Keratinocyte (primary cell): ENCODE measurements around the gene PDCD7. TPM values are rescaled to one million over a fixed set of nuclear protein-coding genes. Genes with fewer than 3 reads are reported as not detected.

Experiments
- DNase-seq: peaks from one replicate; pipeline ENCODE4 v3.0.0-alpha.2; 2011; ENCODE audit warnings: low read depth, missing footprints, low spot score
- FAIRE-seq: peaks from 2 replicates; lab custom pipeline; 2011; peaks lifted over from hg19 to GRCh38; lab: Jason Lieb, UNC
- H2AFZ ChIP-seq: 2 replicates; pipeline ENCODE4 v1.6.0; 2012; ENCODE audit warnings: low read length, control low read depth, inconsistent platforms; ENCODE audit not compliant: control insufficient read depth
- H3K27ac ChIP-seq: 2 replicates; pipeline ENCODE4 v1.5.1; 2011; ENCODE audit warnings: low read length; ENCODE audit not compliant: control insufficient read depth, insufficient read depth
- H3K27me3 ChIP-seq: 3 replicates; pipeline ENCODE4 v1.6.0; 2011; ENCODE audit warnings: low read length; ENCODE audit not compliant: control insufficient read depth, insufficient read depth; ENCODE audit errors: extremely low read depth
- H3K36me3 ChIP-seq, 2 experiments: 2 replicates in 1 of 2; 3 replicates in 1 of 2; pipeline ENCODE4 v1.5.1; 2011; ENCODE audit warnings: low read length in 2 of 2, mild to moderate bottlenecking in 1 of 2; ENCODE audit not compliant: control insufficient read depth in 2 of 2, insufficient read depth in 2 of 2; ENCODE audit errors: extremely low read depth in 1 of 2
- H3K4me1 ChIP-seq: 3 replicates; pipeline ENCODE4 v1.5.1; 2011; ENCODE audit warnings: low read length; ENCODE audit not compliant: control insufficient read depth, insufficient read depth; ENCODE audit errors: extremely low read depth
- H3K4me2 ChIP-seq: 3 replicates; pipeline ENCODE4 v1.6.0; 2011; ENCODE audit warnings: low read depth, low read length; ENCODE audit not compliant: control insufficient read depth, insufficient read depth; ENCODE audit errors: extremely low read depth
- H3K4me3 ChIP-seq, 3 experiments: fragments of 200-600 bp in 1 of 3; sonication (generic) in 1 of 3; 2 replicates in 2 of 3; 3 replicates in 1 of 3; pipeline ENCODE4 v1.5.1; 2011 to 2016; ENCODE audit warnings: low read length in 3 of 3, mild to moderate bottlenecking in 3 of 3, control low read depth in 2 of 3, inconsistent platforms in 1 of 3, low read depth in 1 of 3, mixed read lengths in 1 of 3, mixed run types in 1 of 3, moderate library complexity in 1 of 3; ENCODE audit not compliant: control insufficient read depth in 2 of 3, insufficient read depth in 2 of 3; ENCODE audit errors: extremely low read depth in 1 of 3
- H3K79me2 ChIP-seq: 2 replicates; pipeline ENCODE4 v1.6.0; 2012; ENCODE audit warnings: low read length; ENCODE audit not compliant: control insufficient read depth, insufficient read depth
- H3K9ac ChIP-seq: 3 replicates; pipeline ENCODE4 v1.6.0; 2011; ENCODE audit warnings: low read length; ENCODE audit not compliant: control insufficient read depth, insufficient read depth; ENCODE audit errors: extremely low read depth
- H3K9me1 ChIP-seq: 3 replicates; pipeline ENCODE4 v1.6.0; 2011; ENCODE audit warnings: low read length; ENCODE audit not compliant: control insufficient read depth, insufficient read depth; ENCODE audit errors: extremely low read depth
- H3K9me3 ChIP-seq: 2 replicates; pipeline ENCODE4 v1.5.1; 2012; ENCODE audit warnings: low read depth, low read length; ENCODE audit not compliant: control insufficient read depth
- H4K20me1 ChIP-seq: 3 replicates; pipeline ENCODE4 v1.6.0; 2011; ENCODE audit warnings: low read length; ENCODE audit not compliant: control insufficient read depth, insufficient read depth; ENCODE audit errors: extremely low read depth
- CTCF ChIP-seq, 3 experiments: IDR thresholded peaks in 1 of 3; conservative IDR thresholded peaks in 1 of 3; optimal IDR thresholded peaks in 1 of 3; 2 replicates in 2 of 3; 3 replicates in 1 of 3; pipeline versions ENCODE3 to v1.5.1; 2011; ENCODE audit warnings: low read length in 3 of 3, mild to moderate bottlenecking in 3 of 3, moderate library complexity in 2 of 3, control low read depth in 1 of 3, inconsistent platforms in 1 of 3; ENCODE audit not compliant: insufficient read depth in 2 of 3; ENCODE audit errors: extremely low read depth in 1 of 3
- EZH2 ChIP-seq: IDR thresholded peaks from one replicate; pipeline ENCODE4 v1.6.1; 2012; ENCODE audit warnings: inconsistent platforms, mild to moderate bottlenecking, low read length, moderate library complexity
- dilution Hi-C: fragments of 300-500 bp; cut with MboI; formaldehyde crosslinking; loops from one replicate; pipeline ENCODE4 v1.7.0; 2020; ENCODE audit warnings: low sequenced_read_pairs; ENCODE audit not compliant: extremely low pct_ligation_motif_present
- polyA plus RNA-seq, 5 experiments: library from polyadenylated mRNA; depleted of rRNA in 3 of 5; stranded (reverse) in 3 of 5; stranded (forward) in 1 of 5; unstranded in 1 of 5; fragments of >200 nt; gene quantifications; 1 replicate in 1 of 5; 2 replicates in 3 of 5; 3 replicates in 1 of 5; pipeline versions ENCODE4 v1.2.1 to v1.2.3, GENCODE V29; 2011 to 2012; ENCODE audit warnings: missing spikeins in 2 of 5, low read depth in 1 of 5, low replicate concordance in 1 of 5

The PDCD7 gene
- polyA plus RNA-seq, 1 donor (not counting 4 experiments of a cell fraction or from before 2014, with no cell fraction given), result 17.2 TPM

DNA sequence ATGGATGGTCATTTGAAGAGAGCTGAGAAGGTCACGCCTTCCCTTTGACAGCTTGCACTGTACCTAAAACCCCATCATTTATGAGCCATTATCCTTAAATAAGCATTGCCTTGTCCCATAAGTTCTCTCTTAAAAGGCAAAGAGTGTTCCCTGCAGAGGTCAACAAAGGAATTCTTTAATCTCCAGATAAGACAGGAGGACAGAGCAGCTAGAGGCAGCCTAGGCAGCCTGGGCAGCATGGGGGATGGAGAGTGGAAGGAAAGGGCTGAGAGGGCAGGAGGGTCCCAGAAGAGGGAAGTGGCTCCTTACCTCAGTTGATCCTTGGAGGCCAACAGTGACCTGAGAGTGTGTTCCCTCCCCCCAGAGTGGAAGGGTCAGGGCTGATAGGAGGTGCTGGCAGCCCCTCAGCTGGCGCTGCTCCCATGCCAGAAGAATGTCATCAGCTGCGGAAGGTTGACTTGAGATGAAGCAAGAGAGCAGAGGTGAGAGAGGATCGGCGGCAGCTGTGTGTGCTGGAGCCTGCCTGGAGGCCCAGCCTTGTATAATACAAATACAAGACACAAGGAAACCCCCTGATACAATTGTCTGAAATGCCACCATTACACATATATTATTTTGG, 44.3 kb downstream of the PDCD7 start:
- Histone ChIP-seq H3K9ac (no peak overlapping the region), H3K4me2 (no peak overlapping the region), H3K27ac (no peak overlapping the region), H3K79me2 (no peaks in the 10 kb centered on the region), H3K4me3 (no peak overlapping the region), H2AFZ (no peak overlapping the region), H3K27me3 (peaks cover 4% of the 10 kb centered on the region), H3K4me1 (peaks cover 4% of the 10 kb centered on the region), H3K9me1 (no peaks in the 10 kb centered on the region), H3K36me3 (no peaks in the 10 kb centered on the region), H3K9me3 (no peaks in the 10 kb centered on the region), H4K20me1 (no peaks in the 10 kb centered on the region)
- DNase-seq, result no peak
- dilution Hi-C loops, result no loop called here
- TF ChIP-seq CTCF (optimal IDR thresholded peaks at IDR 0.05 in 1 of 3, IDR thresholded peaks at IDR 0.05 in 1 of 3, conservative IDR thresholded peaks at IDR 0.05 in 1 of 3; ENCODE audit: extremely low read depth in 1 of 3, insufficient read depth in 2 of 3, low read length in 3 of 3) (no peak), EZH2 (no peak)
- FAIRE-seq, result no peak

DNA sequence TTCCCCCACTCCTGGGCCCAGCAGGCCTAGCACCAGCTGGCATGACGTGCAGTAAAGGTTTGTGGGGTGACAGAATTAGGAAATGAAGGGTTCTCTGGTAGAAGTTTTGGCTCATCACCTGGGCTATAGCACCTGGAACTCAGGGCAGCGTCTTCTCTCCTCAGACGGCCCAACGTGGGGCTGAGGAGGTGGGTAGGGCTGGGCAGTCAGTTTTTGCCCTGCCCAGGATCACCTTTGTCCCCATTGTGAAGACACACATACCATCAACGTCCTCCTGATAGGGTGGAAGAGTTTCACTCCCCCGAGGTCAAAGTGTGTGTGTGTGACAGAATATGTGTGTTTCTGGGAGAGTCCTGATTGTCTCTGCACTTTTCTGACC, 45.0 kb downstream of the PDCD7 start:
- Histone ChIP-seq H3K9ac (no peak overlapping the region), H4K20me1 (no peaks in the 10 kb centered on the region), H3K27me3 (peaks cover 4% of the 10 kb centered on the region), H3K9me1 (no peaks in the 10 kb centered on the region), H3K4me3 (no peak overlapping the region), H3K9me3 (no peaks in the 10 kb centered on the region), H3K27ac (no peak overlapping the region), H3K36me3 (no peaks in the 10 kb centered on the region), H3K4me1 (peaks cover 4% of the 10 kb centered on the region), H3K4me2 (no peak overlapping the region), H2AFZ (no peak overlapping the region), H3K79me2 (no peaks in the 10 kb centered on the region)
- dilution Hi-C loops, result no loop called here
- no peak for DNase-seq
- TF ChIP-seq EZH2 (no peak), CTCF (optimal IDR thresholded peaks at IDR 0.05 in 1 of 3, IDR thresholded peaks at IDR 0.05 in 1 of 3, conservative IDR thresholded peaks at IDR 0.05 in 1 of 3; ENCODE audit: extremely low read depth in 1 of 3, insufficient read depth in 2 of 3, low read length in 3 of 3) (no peak)
- no peak for FAIRE-seq
